ENCODE results near the gene PREX1.
"Not testable (repeated sequence)": the region's sequence is repeated elsewhere in the genome, so short reads cannot be mapped to it uniquely, and the experiment has no call there.

PREX1 gene

DNA sequence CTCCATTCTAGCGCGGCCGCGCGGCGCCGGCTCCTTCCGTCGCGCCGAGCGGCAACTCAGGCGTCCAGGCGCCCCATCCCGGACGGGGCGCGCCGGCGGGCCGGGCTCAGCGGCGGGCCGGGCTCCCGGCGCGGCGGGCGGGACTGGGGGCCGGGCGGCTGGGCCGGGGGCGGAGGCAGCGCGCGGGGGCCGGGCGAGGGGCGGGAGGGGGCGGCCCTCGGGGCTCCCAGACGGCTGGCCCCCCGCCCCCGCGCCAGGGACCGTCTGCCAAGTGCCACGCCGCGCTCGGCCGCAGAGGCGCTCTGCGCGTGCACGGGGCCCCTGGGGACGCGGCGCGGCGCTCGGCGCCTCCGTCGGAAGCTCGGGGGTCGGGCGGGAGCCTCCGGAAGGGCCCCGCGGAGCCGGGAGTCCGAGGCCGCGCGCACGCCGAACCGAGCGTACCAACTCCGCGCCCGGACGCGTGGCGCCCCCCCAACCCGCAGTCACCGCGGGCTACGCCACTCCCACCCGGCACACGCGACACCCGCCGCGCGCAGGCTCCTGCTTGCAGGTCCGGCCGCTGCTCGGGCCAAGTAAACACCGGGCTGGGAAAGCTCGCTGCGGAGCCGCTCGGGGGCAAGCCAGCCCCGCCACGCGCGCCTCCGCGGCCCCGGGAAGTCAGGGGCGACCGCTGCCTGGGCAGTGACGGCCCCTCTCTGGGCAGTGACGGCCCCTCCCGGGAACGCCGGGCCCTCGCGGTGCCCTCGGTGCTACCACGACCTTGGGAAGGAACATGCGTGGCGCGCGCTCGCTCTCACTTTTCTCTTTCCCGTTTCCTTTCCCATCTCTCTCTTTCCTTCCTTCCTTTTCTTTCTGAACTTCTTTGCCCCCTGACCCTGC lies at the start of gene PREX1:
Gene PREX1 (minus strand): TSS at position 145 of the 879 bp plus-strand sequence. CDS start 139 bp downstream, at position 6.
- peak; percentile 89 for DNase-seq

DNA sequence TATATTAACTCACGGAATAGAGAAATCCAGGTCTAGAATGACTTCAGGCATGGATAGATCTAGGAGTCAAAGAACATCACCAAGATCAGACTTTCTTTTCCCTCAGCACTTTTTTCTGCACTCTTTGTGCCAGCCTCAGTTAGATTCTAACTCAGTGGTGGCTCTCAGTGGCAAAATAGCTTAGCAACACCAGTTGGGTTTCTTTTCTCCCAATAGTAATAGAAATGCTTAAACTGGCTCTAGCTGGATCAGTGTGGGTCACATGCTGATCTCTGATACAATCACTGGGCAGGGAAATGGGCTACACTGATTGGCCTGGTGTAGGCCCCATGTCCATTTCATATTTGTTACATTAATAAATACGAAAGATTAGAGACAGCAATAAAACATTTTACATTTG lies 49.5 kb upstream of the PREX1 start:
- no peak for DNase-seq

GRCh38 chr20:48875914-48876240 lies 48.1 kb upstream of the PREX1 start:
- DNase-seq: no peak

DNA sequence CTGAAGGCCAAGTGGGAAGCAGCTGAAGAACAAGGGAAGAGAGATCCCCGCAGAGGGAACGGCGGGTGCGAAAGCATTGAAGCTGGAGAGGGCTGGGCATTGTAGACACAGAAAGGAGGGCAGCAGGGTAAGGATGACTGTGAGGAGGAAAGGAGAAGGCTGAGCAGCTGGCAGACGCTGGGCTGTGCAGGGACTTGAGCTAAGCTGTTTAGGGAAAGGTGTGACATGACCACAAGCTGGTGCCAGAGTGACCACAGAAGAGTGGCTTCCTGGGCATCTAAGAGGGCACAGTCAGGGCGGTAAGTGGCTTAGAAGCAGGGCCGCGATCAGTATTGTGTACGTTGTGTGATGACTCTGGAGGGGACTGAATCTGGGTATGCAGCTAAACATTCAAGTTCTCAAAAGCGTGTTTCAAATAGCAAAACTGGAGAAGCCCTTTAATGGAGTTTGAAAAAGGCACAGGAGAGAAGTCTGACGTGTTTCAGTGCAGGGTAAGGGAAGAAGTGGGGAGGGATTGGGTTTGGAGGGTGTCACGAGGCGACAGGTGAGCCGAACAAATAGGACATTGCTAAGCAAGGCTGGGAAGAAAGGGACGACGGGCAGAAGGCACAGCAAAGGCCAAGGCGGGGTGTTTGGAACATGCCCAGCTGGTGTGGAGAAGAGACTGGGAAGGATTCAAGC lies 47.6 kb upstream of the PREX1 start:
- no peak for DNase-seq

DNA sequence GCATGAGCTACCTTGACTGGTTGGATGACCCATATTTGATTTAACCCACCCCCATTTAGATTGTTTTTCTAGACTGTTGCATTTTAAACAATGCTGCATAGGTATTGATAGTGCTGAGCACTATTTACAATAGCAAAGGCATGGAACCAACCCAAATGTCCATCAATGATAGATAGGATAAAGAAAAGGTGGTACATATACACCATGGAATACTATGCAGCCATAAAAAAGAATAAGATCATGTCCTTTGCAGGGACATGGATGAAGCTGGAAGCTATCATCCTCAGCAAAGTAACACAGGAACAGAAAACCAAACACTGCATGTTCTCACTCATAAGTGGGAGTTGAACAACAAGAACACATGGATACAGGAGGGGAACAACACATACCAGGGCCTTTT lies 41.6 kb upstream of the PREX1 start:
- not testable (repeated sequence) for DNase-seq

- no peak for DNase-seq
These were observed 39.1 kb upstream of the PREX1 start for GRCh38 chr20:48866936-48867335.

DNA sequence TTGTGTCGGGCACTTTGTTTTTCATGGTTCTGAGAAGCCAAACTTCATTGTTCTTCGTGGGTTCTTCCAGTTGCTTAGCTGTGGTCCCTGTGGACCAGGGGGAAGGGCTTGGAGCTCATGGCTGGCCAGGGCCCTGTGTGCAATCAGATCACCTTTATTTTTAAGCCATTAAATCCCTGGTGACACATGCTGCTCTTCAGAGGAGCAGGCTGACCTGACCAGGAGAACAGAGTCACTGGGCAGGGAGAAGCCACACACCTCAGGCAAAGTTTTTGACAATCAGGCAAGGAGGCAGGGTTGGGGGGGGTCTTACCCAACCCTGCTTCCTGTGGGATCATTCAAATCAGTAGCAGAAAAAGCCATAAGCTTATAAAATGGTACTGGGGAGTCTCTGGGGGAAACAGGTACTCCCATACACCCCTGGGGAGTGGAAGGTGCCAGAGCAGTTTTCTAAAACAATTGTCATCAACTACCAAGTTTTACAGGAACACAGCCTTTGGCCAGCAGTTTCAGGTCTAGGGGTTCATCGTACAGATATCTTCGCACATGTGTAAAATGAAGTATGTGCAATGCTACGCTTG lies 37.0 kb upstream of the PREX1 start:
- DNase-seq: no peak

DNA sequence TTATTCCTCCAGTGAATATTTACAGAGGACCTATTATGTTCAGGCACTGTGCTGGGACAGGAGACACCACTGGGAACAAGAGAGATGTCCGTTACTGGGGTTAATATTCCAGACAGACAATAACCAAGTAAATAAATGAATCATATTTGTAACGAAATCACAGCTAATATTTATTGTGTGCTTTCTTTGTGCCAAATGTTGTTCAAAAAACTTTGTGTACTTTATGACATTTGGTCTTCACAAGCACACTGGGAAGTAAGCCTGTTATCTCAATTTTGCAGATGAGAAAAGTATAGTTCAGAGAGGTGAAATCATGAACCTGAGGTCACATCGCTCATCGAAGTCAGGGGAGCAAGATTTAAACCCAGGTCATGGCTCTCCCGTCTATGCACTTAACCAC lies 36.5 kb upstream of the PREX1 start:
- DNase-seq: no peak

GRCh38 chr20:48862279-48862678 lies 34.5 kb upstream of the PREX1 start:
- no peak for DNase-seq

DNA sequence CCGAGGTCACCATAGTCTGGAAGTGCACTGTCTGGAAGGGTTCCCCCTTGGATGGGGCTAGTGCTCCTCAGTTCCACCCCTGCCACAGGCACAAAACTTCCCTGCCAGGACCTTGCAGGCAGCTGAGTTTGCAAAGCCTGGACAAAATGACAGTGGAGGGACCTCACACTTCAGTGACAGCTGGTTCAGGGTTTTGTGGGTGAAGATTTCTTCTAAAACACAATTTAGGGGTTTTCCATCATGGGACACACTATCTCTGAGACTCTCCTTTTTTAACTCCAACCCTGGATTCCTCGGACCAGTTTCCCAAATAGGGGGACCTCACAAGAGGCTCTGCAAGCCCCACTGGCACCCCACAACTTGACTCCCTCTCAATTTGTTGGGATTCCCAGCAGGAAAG lies 33.6 kb upstream of the PREX1 start:
- no peak for DNase-seq

DNA sequence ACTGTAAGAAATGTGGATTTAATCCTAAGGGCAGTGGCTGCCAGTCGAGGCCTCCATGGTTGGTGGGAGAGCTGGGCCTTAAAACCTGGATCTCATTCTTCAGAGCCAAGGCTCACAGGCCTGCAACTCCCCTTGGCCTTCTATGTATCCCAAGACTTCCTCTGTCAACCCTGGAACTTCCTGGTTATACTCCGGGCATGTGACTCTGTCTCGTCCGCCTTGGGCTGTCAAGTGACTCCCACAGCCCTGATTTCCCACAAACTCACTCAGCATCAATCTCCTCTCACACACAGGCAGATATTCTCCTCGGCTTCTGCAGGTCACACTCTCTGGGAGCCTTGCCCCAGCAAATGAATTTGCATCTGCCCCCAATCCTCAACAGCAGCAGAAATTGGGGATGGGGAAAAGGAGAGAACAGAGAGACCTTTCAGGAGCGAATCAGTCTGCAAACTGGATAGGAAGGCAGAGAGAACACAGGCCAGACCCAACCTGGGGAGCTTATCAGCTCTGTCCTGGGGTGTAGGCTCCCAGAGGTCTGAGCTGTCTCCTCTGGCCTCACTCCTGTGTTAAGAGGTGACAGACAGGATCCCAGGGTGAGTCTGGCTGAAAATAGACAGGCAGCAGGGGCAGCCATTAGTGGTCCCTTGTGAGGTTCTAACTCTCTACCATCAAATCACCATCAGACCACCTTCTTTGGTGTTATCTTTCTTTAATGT lies 30.4 kb upstream of the PREX1 start:
- DNase-seq: no peak

GRCh38 chr20:48856130-48856529 lies 28.3 kb upstream of the PREX1 start:
- DNase-seq: no peak

GRCh38 chr20:48855046-48855445 lies 27.2 kb upstream of the PREX1 start:
- no peak for DNase-seq

GRCh38 chr20:48852609-48853008 lies 24.8 kb upstream of the PREX1 start:
- DNase-seq: no peak

- DNase-seq: no peak
These were observed 23.8 kb upstream of the PREX1 start for GRCh38 chr20:48851579-48851978.

GRCh38 chr20:48850977-48851299 lies 23.1 kb upstream of the PREX1 start:
- DNase-seq: no peak

- no peak for DNase-seq
These were observed 22.6 kb upstream of the PREX1 start for GRCh38 chr20:48850257-48850976.

- DNase-seq: no peak
These were observed 22.0 kb upstream of the PREX1 start for GRCh38 chr20:48849779-48850178.

- no peak for DNase-seq
These were observed 21.5 kb upstream of the PREX1 start for GRCh38 chr20:48849299-48849698.

- no peak for DNase-seq
These were observed 19.9 kb upstream of the PREX1 start for GRCh38 chr20:48847498-48848205.

DNA sequence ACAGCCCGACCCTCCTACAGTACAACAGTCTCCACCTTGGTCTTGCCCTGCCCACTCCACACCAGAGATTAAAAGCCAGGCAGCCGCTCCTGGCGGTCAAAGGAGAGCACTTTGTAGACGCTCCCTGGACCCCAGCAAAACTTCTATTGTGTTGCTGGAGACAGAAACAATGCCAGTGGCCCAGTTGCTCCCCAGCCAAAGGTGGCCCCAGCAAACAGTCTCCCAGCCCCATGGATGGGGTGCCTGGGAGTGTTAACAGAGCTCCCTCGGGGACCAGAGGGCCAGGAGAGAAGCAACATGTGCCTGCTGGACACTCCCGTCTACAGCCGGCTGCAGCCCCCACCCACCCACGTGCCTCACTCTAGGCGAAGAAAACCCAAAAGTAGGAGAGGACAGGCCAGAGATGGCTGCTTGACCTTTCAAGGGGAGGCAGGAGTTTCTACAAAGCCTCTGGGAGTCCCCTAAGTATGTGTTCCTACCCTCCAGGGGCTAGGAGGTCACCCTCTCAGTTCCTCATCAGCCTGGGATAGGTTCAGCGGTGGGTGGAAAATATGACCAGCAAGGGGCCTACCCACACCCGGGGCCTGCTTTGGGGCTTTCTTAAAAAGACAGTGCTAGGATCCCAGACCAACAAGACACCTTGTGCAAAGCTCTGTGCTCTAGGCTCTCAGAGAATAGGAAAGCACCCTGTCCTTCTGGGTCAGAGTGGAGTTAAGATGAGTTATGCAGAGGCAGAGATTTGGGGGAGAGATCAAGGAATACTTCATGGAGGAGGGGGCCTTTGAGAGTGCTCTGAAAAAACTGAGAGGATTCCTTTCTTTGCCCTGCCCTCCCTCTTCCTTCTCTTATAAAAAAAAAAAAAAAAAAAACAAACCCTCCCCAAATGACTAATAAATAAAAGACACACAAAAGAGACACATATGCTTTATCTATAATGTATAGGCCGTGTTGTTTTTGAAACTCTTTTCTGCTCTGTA lies 19.0 kb upstream of the PREX1 start:
- DNase-seq: peak; percentile 36

All from femur (tissue), 1 donor.